Measurements from ENCODE around the gene MEIKIN.

MEIKIN gene

DNA sequence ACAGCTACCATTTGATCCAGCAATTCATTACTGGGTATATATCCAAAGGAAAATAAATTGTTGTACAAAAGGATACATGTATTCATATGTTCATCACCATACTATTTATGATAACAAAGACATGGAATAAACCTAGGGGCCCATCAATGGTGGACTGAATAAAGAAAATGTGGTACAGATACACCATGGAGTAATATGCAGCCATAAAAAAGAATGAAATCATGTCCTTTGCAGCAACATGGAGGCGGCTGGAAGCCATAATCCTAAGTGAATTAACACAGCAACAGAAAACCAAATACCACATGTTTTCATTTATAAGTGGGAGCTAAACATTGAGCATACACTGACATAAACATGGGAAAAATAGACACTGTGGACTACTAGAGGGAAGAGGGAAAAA, 185.8 kb downstream of the MEIKIN start:
- Histone ChIP-seq H3K27me3 (ENCODE audit: insufficient read depth, low read length, poor library complexity) (no peaks in the 10 kb centered on the region), H3K9me3 (ENCODE audit: insufficient read depth, low read length, severe bottlenecking) (no peaks in the 10 kb centered on the region), H3K4me3 (ENCODE audit: low read depth in 1 of 2, low read length in 2 of 2) (no peak overlapping the region), H3K4me1 (ENCODE audit: insufficient read depth, low read length) (peaks cover 25% of the 10 kb centered on the region), H3K79me2 (ENCODE audit: insufficient read depth, low read length) (peaks cover 100% of the 10 kb centered on the region), H3K27ac (ENCODE audit: low read length) (no peak overlapping the region), H3K4me2 (ENCODE audit: insufficient read depth, low read length) (no peak overlapping the region), H3K9ac (ENCODE audit: low read depth, low read length) (no peak overlapping the region), H2AFZ (ENCODE audit: low read depth, low read length) (no peak overlapping the region), H3K36me3 (ENCODE audit: insufficient read depth, low read length) (peaks cover 8% of the 10 kb centered on the region), H4K20me1 (ENCODE audit: insufficient read depth, low read length) (peaks cover 70% of the 10 kb centered on the region)
- no peak for ATAC-seq (ENCODE audit: insufficient read depth, low read depth)
- TF ChIP-seq, protein P1, sequence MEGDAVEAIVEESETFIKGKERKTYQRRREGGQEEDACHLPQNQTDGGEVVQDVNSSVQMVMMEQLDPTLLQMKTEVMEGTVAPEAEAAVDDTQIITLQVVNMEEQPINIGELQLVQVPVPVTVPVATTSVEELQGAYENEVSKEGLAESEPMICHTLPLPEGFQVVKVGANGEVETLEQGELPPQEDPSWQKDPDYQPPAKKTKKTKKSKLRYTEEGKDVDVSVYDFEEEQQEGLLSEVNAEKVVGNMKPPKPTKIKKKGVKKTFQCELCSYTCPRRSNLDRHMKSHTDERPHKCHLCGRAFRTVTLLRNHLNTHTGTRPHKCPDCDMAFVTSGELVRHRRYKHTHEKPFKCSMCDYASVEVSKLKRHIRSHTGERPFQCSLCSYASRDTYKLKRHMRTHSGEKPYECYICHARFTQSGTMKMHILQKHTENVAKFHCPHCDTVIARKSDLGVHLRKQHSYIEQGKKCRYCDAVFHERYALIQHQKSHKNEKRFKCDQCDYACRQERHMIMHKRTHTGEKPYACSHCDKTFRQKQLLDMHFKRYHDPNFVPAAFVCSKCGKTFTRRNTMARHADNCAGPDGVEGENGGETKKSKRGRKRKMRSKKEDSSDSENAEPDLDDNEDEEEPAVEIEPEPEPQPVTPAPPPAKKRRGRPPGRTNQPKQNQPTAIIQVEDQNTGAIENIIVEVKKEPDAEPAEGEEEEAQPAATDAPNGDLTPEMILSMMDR (IDR thresholded peaks at IDR 0.05; ENCODE audit: borderline replicate concordance, extremely low read depth, low read length, poor library complexity, severe bottlenecking) = no peak
- TF ChIP-seq EZH2 (IDR thresholded peaks at IDR 0.05; ENCODE audit: borderline replicate concordance, low read depth, low read length, severe bottlenecking) = no peak
- DNase-seq = no peak

DNA sequence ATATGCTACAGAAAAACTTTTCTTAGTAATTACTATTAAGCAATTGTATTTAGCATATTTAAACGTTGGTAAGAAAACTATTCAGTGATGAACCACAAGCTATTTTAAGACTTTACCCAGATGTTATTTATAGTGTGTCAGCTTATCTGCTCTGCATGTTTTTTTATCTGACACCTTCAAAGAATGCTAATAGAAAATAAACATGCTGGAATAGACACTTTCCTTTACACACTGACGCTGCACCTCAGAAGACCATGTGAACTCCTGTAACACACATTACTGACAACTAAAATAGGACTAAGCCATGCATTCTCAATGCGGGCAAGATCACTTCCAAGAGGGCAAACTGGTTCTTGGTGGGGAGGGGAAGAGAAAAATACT, 187.0 kb downstream of the MEIKIN start:
- Histone ChIP-seq H3K79me2 (ENCODE audit: insufficient read depth, low read length) (peaks cover 100% of the 10 kb centered on the region), H3K9ac (ENCODE audit: low read depth, low read length) (no peak overlapping the region), H3K4me2 (ENCODE audit: insufficient read depth, low read length) (no peak overlapping the region), H3K4me3 (ENCODE audit: low read depth in 1 of 2, low read length in 2 of 2) (no peak overlapping the region), H4K20me1 (ENCODE audit: insufficient read depth, low read length) (peaks cover 72% of the 10 kb centered on the region), H3K4me1 (ENCODE audit: insufficient read depth, low read length) (peaks cover 25% of the 10 kb centered on the region), H3K36me3 (ENCODE audit: insufficient read depth, low read length) (no peaks in the 10 kb centered on the region), H3K9me3 (ENCODE audit: insufficient read depth, low read length, severe bottlenecking) (no peaks in the 10 kb centered on the region), H3K27ac (ENCODE audit: low read length) (no peak overlapping the region), H2AFZ (ENCODE audit: low read depth, low read length) (no peak overlapping the region), H3K27me3 (ENCODE audit: insufficient read depth, low read length, poor library complexity) (no peaks in the 10 kb centered on the region)
- no peak for DNase-seq
- TF ChIP-seq EZH2 (IDR thresholded peaks at IDR 0.05; ENCODE audit: borderline replicate concordance, low read depth, low read length, severe bottlenecking) = no peak
- TF ChIP-seq, protein P1 (IDR thresholded peaks at IDR 0.05; ENCODE audit: borderline replicate concordance, extremely low read depth, low read length, poor library complexity, severe bottlenecking) = no peak
- no peak for ATAC-seq (ENCODE audit: insufficient read depth, low read depth)

DNA sequence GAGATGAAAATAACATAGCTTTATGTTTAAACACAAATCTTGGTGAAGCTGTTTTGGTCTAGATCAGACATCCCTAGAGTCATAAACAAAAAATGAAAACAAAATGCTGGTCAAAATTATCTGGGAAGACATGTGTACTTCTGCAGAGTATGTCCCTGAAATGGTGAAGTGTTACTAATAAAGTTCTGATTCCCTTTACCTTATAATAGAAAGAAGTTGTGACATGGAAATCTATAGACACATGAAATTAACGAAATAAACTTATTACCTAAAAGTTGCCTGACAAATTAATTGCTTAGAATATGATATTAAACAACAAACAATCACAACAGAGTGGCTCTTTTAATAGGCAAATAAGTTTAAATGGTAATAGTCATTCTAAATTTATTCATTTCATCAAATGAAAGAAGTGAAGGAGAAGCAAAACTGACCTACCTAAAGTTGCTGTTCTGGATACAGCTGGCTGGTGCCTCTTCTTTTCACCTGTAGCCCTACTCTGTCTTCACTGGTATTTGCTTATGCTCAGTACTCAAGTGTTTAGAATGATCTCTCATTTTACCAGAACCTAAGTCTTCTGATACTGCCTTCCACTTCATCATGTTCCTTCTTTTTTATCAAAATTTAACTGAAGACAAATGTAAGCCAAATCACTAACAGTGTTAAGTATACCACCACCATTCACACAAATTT, 187.5 kb downstream of the MEIKIN start:
- Histone ChIP-seq H3K9me3 (ENCODE audit: insufficient read depth, low read length, severe bottlenecking) (no peaks in the 10 kb centered on the region), H3K27me3 (ENCODE audit: insufficient read depth, low read length, poor library complexity) (no peaks in the 10 kb centered on the region), H2AFZ (ENCODE audit: low read depth, low read length) (no peak overlapping the region), H3K4me1 (ENCODE audit: insufficient read depth, low read length) (peaks cover 25% of the 10 kb centered on the region), H3K4me3 (ENCODE audit: low read depth in 1 of 2, low read length in 2 of 2) (no peak overlapping the region), H4K20me1 (ENCODE audit: insufficient read depth, low read length) (peaks cover 69% of the 10 kb centered on the region), H3K27ac (ENCODE audit: low read length) (no peak overlapping the region), H3K4me2 (ENCODE audit: insufficient read depth, low read length) (no peak overlapping the region), H3K79me2 (ENCODE audit: insufficient read depth, low read length) (peaks cover 100% of the 10 kb centered on the region), H3K36me3 (ENCODE audit: insufficient read depth, low read length) (no peaks in the 10 kb centered on the region), H3K9ac (ENCODE audit: low read depth, low read length) (no peak overlapping the region)
- TF ChIP-seq EZH2 (IDR thresholded peaks at IDR 0.05; ENCODE audit: borderline replicate concordance, low read depth, low read length, severe bottlenecking) = no peak
- ATAC-seq (ENCODE audit: insufficient read depth, low read depth) = no peak
- no peak for DNase-seq

Measured in DND-41 (cell line).